WTC11 (cell line): ENCODE measurements around the gene LINC00632.
A peak's percentile ranks its signal among the peaks of the same experiment; 100 is the strongest.

Source experiments
- ARID4B ChIP-seq: sonication (generic); formaldehyde crosslinking; IDR thresholded peaks from 2 replicates; pipeline ENCODE4 v1.8.0; 2023; ENCODE audit warnings: missing genetic modification reagents, mild to moderate bottlenecking, borderline replicate concordance
- ELF4 ChIP-seq: sonication (generic); formaldehyde crosslinking; IDR thresholded peaks from 2 replicates; pipeline ENCODE4 v1.8.1; 2022; ENCODE audit warnings: low read depth, mild to moderate bottlenecking, moderate library complexity, missing genetic modification reagents
- EMX1 ChIP-seq: fragments of 250-450 bp; sonication (Bioruptor Pico); IDR thresholded peaks from 2 replicates; pipeline ENCODE4 v1.8.0; 2021; ENCODE audit warnings: mild to moderate bottlenecking
- HMGXB4 ChIP-seq: sonication (generic); formaldehyde crosslinking; IDR thresholded peaks from 2 replicates; pipeline ENCODE4 v1.8.1; 2023; ENCODE audit warnings: mild to moderate bottlenecking, moderate library complexity, missing genetic modification reagents
- KAT7 ChIP-seq: sonication (generic); formaldehyde crosslinking; IDR thresholded peaks from 2 replicates; pipeline ENCODE4 v1.8.1; 2023; ENCODE audit warnings: missing genetic modification reagents, mild to moderate bottlenecking, borderline replicate concordance
- NR3C1 ChIP-seq: sonication (generic); formaldehyde crosslinking; conservative IDR thresholded peaks from 2 replicates; pipeline ENCODE4 v1.8.1; 2023; ENCODE audit warnings: low read depth, mild to moderate bottlenecking, missing genetic modification reagents
- ZNF121 ChIP-seq: sonication (generic); formaldehyde crosslinking; IDR thresholded peaks from 2 replicates; pipeline ENCODE4 v1.8.0; 2023; ENCODE audit warnings: missing genetic modification reagents
- TF ChIP-seq, protein P1 (sequence below): fragments of 200-600 bp; IDR thresholded peaks from 2 replicates; pipeline ENCODE4 v1.8.0; 2022; ENCODE audit warnings: antibody characterized with exemption

- TF ChIP-seq ZNF121 (CRISPR knock-in tag) (no peak), KAT7 (CRISPR knock-in tag) (no peak), ARID4B (CRISPR knock-in tag) (no peak), NR3C1 (no peak), ELF4 (no peak), EMX1 (CRISPR knock-in tag) (no peak), HMGXB4 (CRISPR knock-in tag) (no peak)
- TF ChIP-seq, protein P1, sequence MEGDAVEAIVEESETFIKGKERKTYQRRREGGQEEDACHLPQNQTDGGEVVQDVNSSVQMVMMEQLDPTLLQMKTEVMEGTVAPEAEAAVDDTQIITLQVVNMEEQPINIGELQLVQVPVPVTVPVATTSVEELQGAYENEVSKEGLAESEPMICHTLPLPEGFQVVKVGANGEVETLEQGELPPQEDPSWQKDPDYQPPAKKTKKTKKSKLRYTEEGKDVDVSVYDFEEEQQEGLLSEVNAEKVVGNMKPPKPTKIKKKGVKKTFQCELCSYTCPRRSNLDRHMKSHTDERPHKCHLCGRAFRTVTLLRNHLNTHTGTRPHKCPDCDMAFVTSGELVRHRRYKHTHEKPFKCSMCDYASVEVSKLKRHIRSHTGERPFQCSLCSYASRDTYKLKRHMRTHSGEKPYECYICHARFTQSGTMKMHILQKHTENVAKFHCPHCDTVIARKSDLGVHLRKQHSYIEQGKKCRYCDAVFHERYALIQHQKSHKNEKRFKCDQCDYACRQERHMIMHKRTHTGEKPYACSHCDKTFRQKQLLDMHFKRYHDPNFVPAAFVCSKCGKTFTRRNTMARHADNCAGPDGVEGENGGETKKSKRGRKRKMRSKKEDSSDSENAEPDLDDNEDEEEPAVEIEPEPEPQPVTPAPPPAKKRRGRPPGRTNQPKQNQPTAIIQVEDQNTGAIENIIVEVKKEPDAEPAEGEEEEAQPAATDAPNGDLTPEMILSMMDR, result 0 out of 2 replicates have a peak, but pooled peaks have one; percentile 22
These were observed 44.6 kb upstream of the LINC00632 start for GRCh38 chrX:140664939-140665338.
